HepG2 (cell line): ENCODE results near the gene OSBPL1A. TPM values are rescaled to one million over a fixed set of nuclear protein-coding genes. Genes with fewer than 3 reads are reported as not detected.

Source experiments
- ATAC-seq: fragments of 200-7000 bp; cut with Tn5 transposase; 3 replicates; pipeline ENCODE4 v1.9.1; 2020; ENCODE audit warnings: mild to moderate bottlenecking, moderate library complexity
- BruUV-seq: library from RNA; stranded (reverse); fragments of 400-500 nt; replicated peaks from 2 replicates; lab custom pipeline; 2021; lab: Mats Ljungman, UMichigan
- CTCF ChIA-PET: fragments of 300-600 bp; formaldehyde crosslinking; extraction: SDS; loops from one replicate; lab custom pipeline; 2021; ENCODE audit warnings: low total read pairs, inconsistent platforms, low intra/inter-chr PET ratio; lab: Yijun Ruan, JAX
- POLR2A ChIA-PET: fragments of 350-600 bp; sonication (Branson Sonifier 250); formaldehyde crosslinking; loops from one replicate; lab custom pipeline; 2020; ENCODE audit warnings: antibody characterized with exemption, inconsistent platforms; lab: Yijun Ruan, JAX
- DNase-seq: peaks from one replicate; pipeline ENCODE4 v3.0.0-alpha.2; 2015; ENCODE audit warnings: low spot score
- FAIRE-seq: peaks from 3 replicates; lab custom pipeline; 2011; peaks lifted over from hg19 to GRCh38; lab: Jason Lieb, UNC
- H2AFZ ChIP-seq: one replicate; pipeline ENCODE4 v1.6.1; 2011; ENCODE audit warnings: low read length, inconsistent platforms
- H3K27ac ChIP-seq: fragments of 300-600 bp; 3 replicates; pipeline ENCODE4 v1.8.0; 2011; ENCODE audit warnings: mixed run types, mild to moderate bottlenecking, mixed read lengths, low read length, inconsistent platforms; ENCODE audit not compliant: insufficient read depth; ENCODE audit errors: extremely low read length
- H3K27me3 ChIP-seq, 2 experiments: fragments of 200-600 bp in 1 of 2; 2 replicates in 1 of 2; 3 replicates in 1 of 2; pipeline versions ENCODE4 v1.6.0 to v1.8.0; 2011; ENCODE audit warnings: low read length in 2 of 2, mild to moderate bottlenecking in 2 of 2, moderate library complexity in 2 of 2, inconsistent platforms in 1 of 2; ENCODE audit not compliant: insufficient read depth in 2 of 2, control insufficient read depth in 1 of 2
- H3K36me3 ChIP-seq, 2 experiments: fragments of 200-600 bp in 1 of 2; replicated peaks in 1 of 2; 2 replicates in 1 of 2; 3 replicates in 1 of 2; pipeline versions ENCODE4 v1.5.1 to v1.8.0; 2011; ENCODE audit warnings: low read length in 2 of 2, inconsistent platforms in 1 of 2; ENCODE audit not compliant: insufficient read depth in 2 of 2, control insufficient read depth in 1 of 2
- H3K4me1 ChIP-seq: 2 replicates; pipeline ENCODE4 v1.5.1; 2012; ENCODE audit warnings: low read length, inconsistent platforms; ENCODE audit not compliant: insufficient read depth
- H3K4me2 ChIP-seq: 2 replicates; pipeline ENCODE4 v1.6.0; 2011; ENCODE audit warnings: low read depth, low read length, inconsistent platforms
- H3K4me3 ChIP-seq, 3 experiments: fragments of 200-600 bp in 1 of 3; sonication (generic), shearing (Covaris generic) in 1 of 3; replicated peaks in 1 of 3; 2 replicates each; pipeline ENCODE4 v1.5.1; 2011 to 2016; ENCODE audit warnings: low read length in 3 of 3, inconsistent platforms in 2 of 3, low read depth in 2 of 3, mild to moderate bottlenecking in 2 of 3, control low read depth in 1 of 3, mixed read lengths in 1 of 3; ENCODE audit not compliant: insufficient read depth in 1 of 3
- H3K79me2 ChIP-seq: one replicate; pipeline ENCODE4 v1.6.1; 2011; ENCODE audit warnings: low read length, inconsistent platforms; ENCODE audit not compliant: insufficient read depth
- H3K9ac ChIP-seq: 2 replicates; pipeline ENCODE4 v1.6.0; 2011; ENCODE audit warnings: mild to moderate bottlenecking, low read depth, low read length, inconsistent platforms; ENCODE audit not compliant: insufficient read depth
- H3K9me3 ChIP-seq: 2 replicates; pipeline ENCODE4 v1.5.1; 2012; ENCODE audit warnings: mild to moderate bottlenecking, low read length
- H4K20me1 ChIP-seq: 2 replicates; pipeline ENCODE4 v1.6.0; 2011; ENCODE audit warnings: inconsistent platforms, mild to moderate bottlenecking, low read length, moderate library complexity; ENCODE audit not compliant: insufficient read depth
- HOMEZ ChIP-seq: IDR thresholded peaks from 2 replicates; pipeline ENCODE4 v1.6.1; 2016; ENCODE audit warnings: low read depth
- MXI1 ChIP-seq: IDR thresholded peaks from 3 replicates; pipeline ENCODE4 v1.6.1; 2012; ENCODE audit warnings: low read depth, low read length, inconsistent platforms, borderline replicate concordance
- RARG ChIP-seq: sonication (generic); formaldehyde crosslinking; IDR thresholded peaks from 2 replicates; pipeline ENCODE4 v1.4.0; 2020; ENCODE audit warnings: low read depth, mild to moderate bottlenecking, missing genetic modification reagents
- SOX5 ChIP-seq: IDR thresholded peaks from 2 replicates; pipeline ENCODE4 v1.6.1; 2016; ENCODE audit warnings: borderline replicate concordance
- ZBTB44 ChIP-seq: sonication (generic); formaldehyde crosslinking; IDR thresholded peaks from 2 replicates; pipeline ENCODE4 v1.4.0; 2020; ENCODE audit warnings: missing genetic modification reagents
- ZBTB8A ChIP-seq: sonication (generic); formaldehyde crosslinking; IDR thresholded peaks from 2 replicates; pipeline ENCODE4 v1.4.0; 2020; ENCODE audit warnings: mild to moderate bottlenecking, low read depth, missing genetic modification reagents, borderline replicate concordance
- ZFP37 ChIP-seq: sonication (generic); formaldehyde crosslinking; IDR thresholded peaks from 2 replicates; pipeline ENCODE4 v1.4.0; 2020; ENCODE audit warnings: missing genetic modification reagents, borderline replicate concordance
- ZGPAT ChIP-seq: IDR thresholded peaks from 2 replicates; pipeline ENCODE4 v1.6.1; 2016; ENCODE audit warnings: mild to moderate bottlenecking
- ZNF124 ChIP-seq: sonication (generic); formaldehyde crosslinking; IDR thresholded peaks from 2 replicates; pipeline ENCODE4 v1.4.0; 2020; ENCODE audit warnings: missing genetic modification reagents
- ZNF24 ChIP-seq: fragments of 450-650 bp; IDR thresholded peaks from 2 replicates; pipeline ENCODE4 v1.6.1; 2017; ENCODE audit warnings: antibody characterized with exemption, mild to moderate bottlenecking
- ZNF264 ChIP-seq: sonication (generic); formaldehyde crosslinking; IDR thresholded peaks from 2 replicates; pipeline ENCODE4 v1.4.0; 2020; ENCODE audit warnings: missing genetic modification reagents
- ZNF513 ChIP-seq: sonication (generic); formaldehyde crosslinking; conservative IDR thresholded peaks from 2 replicates; pipeline ENCODE4 v1.5.0; 2020; ENCODE audit warnings: missing genetic modification reagents
- ZNF7 ChIP-seq: IDR thresholded peaks from 2 replicates; pipeline ENCODE4 v1.6.1; 2016; ENCODE audit warnings: missing biosample characterization, missing genetic modification reagents
- WGBS: methylation state at CpG from one replicate; pipeline ENCODE4 v1.1.6; 2017; ENCODE audit warnings: low lambda C conversion rate; 5-methylcytosine and 5-hydroxymethylcytosine counted together
- in situ Hi-C: cut with HindIII; loops from 2 replicates; pipeline ENCODE4 v1.10.0; 2017; ENCODE audit warnings: low pct_unique_long_range_greater_than_20kb; ENCODE audit not compliant: extremely low pct_ligation_motif_present
- intact Hi-C: fragments of 100-400 bp; cut with micrococcal nuclease; formaldehyde crosslinking; loops from one replicate; pipeline ENCODE4 v1.10.0; 2022; ENCODE audit not compliant: unreplicated experiment
- polyA plus RNA-seq, 8 experiments: library from polyadenylated mRNA; depleted of rRNA in 3 of 8; stranded (reverse) in 7 of 8; unstranded in 1 of 8; fragments of >200 nt; fragmentation: Illumina TruSeq in 4 of 8; extraction: Trizol in 4 of 8; gene quantifications; 2 replicates each; pipeline versions ENCODE4 v1.2.1 to v1.2.3, GENCODE V29; 2011 to 2016; ENCODE audit warnings: low read depth in 4 of 8, missing spikeins in 1 of 8, mixed read lengths in 1 of 8; ENCODE audit not compliant: insufficient read depth in 1 of 8
- total RNA-seq, 5 experiments: library from RNA; depleted of rRNA; stranded (reverse); fragments of >200 nt; fragmentation: Illumina TruSeq; extraction: Trizol; gene quantifications; 2 replicates each; pipeline ENCODE4 v1.2.3, GENCODE V29; 2016; ENCODE audit warnings: low read depth in 1 of 5

The OSBPL1A gene
- total and polyA plus RNA-seq, 2 of the 13 experiments (the other 11 are each of a cell fraction or from before 2014, with no cell fraction given) = 0.02 TPM; not detected in 1

- no peak overlapping the region for H3K27ac ChIP-seq
- no TSS peak for BruUV-seq
- no peak overlapping the region for H3K9ac ChIP-seq
- intact Hi-C loops = loop anchor here (10.0 kb wide), 1 partner anchor 103 kb away; no protein-coding TSS in a partner anchor
- ATAC-seq (no peak), DNase-seq (no peak), FAIRE-seq (no peak)
- ChIA-PET CTCF (no interaction called here), POLR2A (no interaction called here)
- H2AFZ ChIP-seq = no peak overlapping the region
- no peak overlapping the region for H3K4me3 ChIP-seq
- no peaks in the 10 kb centered on the region for H3K36me3 ChIP-seq
- in situ Hi-C loops = no loop called here
- no peaks in the 10 kb centered on the region for H3K9me3 ChIP-seq
- 24% methylated on average over 4 of the region's 4 CpGs for WGBS
- no peaks in the 10 kb centered on the region for H4K20me1 ChIP-seq
- no peak overlapping the region for H3K4me2 ChIP-seq
- no peaks in the 10 kb centered on the region for H3K79me2 ChIP-seq
- peaks cover 0 to 5% of the 10 kb centered on the region in 2 experiments; a peak in 1 of 5 replicates for H3K27me3 ChIP-seq
- no peaks in the 10 kb centered on the region for H3K4me1 ChIP-seq
- no peak for TF ChIP-seq ZGPAT (CRISPR knock-in tag)
- no peak for TF ChIP-seq ZFP37 (CRISPR knock-in tag)
- no peak for TF ChIP-seq SOX5 (CRISPR knock-in tag)
- no peak for TF ChIP-seq RARG (CRISPR knock-in tag)
- TF ChIP-seq HOMEZ (CRISPR knock-in tag) = no peak
- no peak for TF ChIP-seq ZBTB44 (CRISPR knock-in tag)
- no peak for TF ChIP-seq ZNF513 (CRISPR knock-in tag)
- TF ChIP-seq ZNF7 (CRISPR knock-in tag) = no peak
- no peak for TF ChIP-seq ZNF24
- TF ChIP-seq ZBTB8A (CRISPR knock-in tag) = no peak
- no peak for TF ChIP-seq ZNF264 (CRISPR knock-in tag)
- TF ChIP-seq ZNF124 (CRISPR knock-in tag) = no peak
- no peak for TF ChIP-seq MXI1
These were observed 120.0 kb downstream of the OSBPL1A start for GRCh38 chr18:24277516-24278195.
